Caco-2 (cell line): Measurements from ENCODE around the gene TMSB10. TPM values are rescaled to one million over a fixed set of nuclear protein-coding genes. Genes with fewer than 3 reads are reported as not detected.
"Not testable (repeated sequence)": the region's sequence is repeated elsewhere in the genome, so short reads cannot be mapped to it uniquely, and the experiment has no call there.

ENCODE experiments used
- BruUV-seq: library from RNA; stranded (reverse); fragments of 400-500 nt; replicated peaks from 2 replicates; lab custom pipeline; 2021; lab: Mats Ljungman, UMichigan
- CTCF ChIA-PET: fragments of 300-600 bp; sonication (Branson Sonifier 250); formaldehyde crosslinking; loops from one replicate; lab custom pipeline; 2022; ENCODE audit warnings: antibody characterized with exemption; lab: Charles Lee
- POLR2A ChIA-PET: fragments of 300-600 bp; sonication (Branson Sonifier 250); formaldehyde crosslinking; loops from one replicate; lab custom pipeline; 2022; ENCODE audit warnings: antibody characterized with exemption; lab: Charles Lee
- DNase-seq, 2 experiments: peaks; one replicate each; pipeline versions ENCODE4 v3.0.0 to v3.0.0-alpha.2; 2020 to 2022
- H3K27me3 ChIP-seq: replicated peaks from 2 replicates; pipeline ENCODE4 v1.6.0; 2011; ENCODE audit warnings: low read length; ENCODE audit not compliant: control insufficient read depth, insufficient read depth
- H3K36me3 ChIP-seq: 2 replicates; pipeline ENCODE4 v1.5.1; 2011; ENCODE audit warnings: low read length; ENCODE audit not compliant: control insufficient read depth, insufficient read depth
- H3K4me1 ChIP-seq: fragments of 250-450 bp; sonication (Bioruptor Pico); 2 replicates; pipeline ENCODE4 v1.5.1; 2020; ENCODE audit warnings: mild to moderate bottlenecking
- H3K4me3 ChIP-seq: 2 replicates; pipeline ENCODE4 v1.5.1; 2011; ENCODE audit warnings: low read depth, mild to moderate bottlenecking, control low read depth, low read length
- H3K9me3 ChIP-seq: fragments of 250-450 bp; sonication (Bioruptor Pico); 2 replicates; pipeline ENCODE4 v1.5.1; 2020; ENCODE audit warnings: mild to moderate bottlenecking, moderate library complexity
- H3K27ac Mint-ChIP-seq: one replicate; pipeline ENCODE4 v1.8.0; 2022; ENCODE audit warnings: mixed read lengths; ENCODE audit not compliant: unreplicated experiment
- H3K27me3 Mint-ChIP-seq: one replicate; pipeline ENCODE4 v1.8.0; 2022; ENCODE audit warnings: mixed read lengths; ENCODE audit not compliant: insufficient read depth, unreplicated experiment
- H3K36me3 Mint-ChIP-seq: one replicate; pipeline ENCODE4 v1.8.0; 2022; ENCODE audit warnings: mild to moderate bottlenecking, mixed read lengths; ENCODE audit not compliant: insufficient read depth, unreplicated experiment
- H3K4me1 Mint-ChIP-seq: one replicate; pipeline ENCODE4 v1.8.0; 2022; ENCODE audit warnings: low read depth, mixed read lengths; ENCODE audit not compliant: unreplicated experiment
- H3K4me3 Mint-ChIP-seq: one replicate; pipeline ENCODE4 v1.8.0; 2022; ENCODE audit warnings: mild to moderate bottlenecking, moderate library complexity, mixed read lengths; ENCODE audit not compliant: unreplicated experiment
- H3K9me3 Mint-ChIP-seq: one replicate; pipeline ENCODE4 v1.8.0; 2022; ENCODE audit warnings: mixed read lengths; ENCODE audit not compliant: unreplicated experiment
- CTCF ChIP-seq, 2 experiments: fragments of 200-600 bp in 1 of 2; IDR thresholded peaks; 1 replicate in 1 of 2; 2 replicates in 1 of 2; pipeline versions ENCODE4 v1.5.1 to v1.8.0; 2011 to 2022; ENCODE audit warnings: antibody characterized with exemption in 1 of 2, control low read depth in 1 of 2, inconsistent platforms in 1 of 2, low read depth in 1 of 2, low read length in 1 of 2, mild to moderate bottlenecking in 1 of 2, moderate library complexity in 1 of 2; ENCODE audit not compliant: insufficient read depth in 1 of 2, severe bottlenecking in 1 of 2, unreplicated experiment in 1 of 2
- intact Hi-C: fragments of 100-400 bp; cut with micrococcal nuclease; formaldehyde crosslinking; loops from one replicate; pipeline ENCODE4 v1.10.0; 2022; ENCODE audit not compliant: unreplicated experiment
- total RNA-seq: library from RNA; stranded (reverse); gene quantifications from 2 replicates; pipeline ENCODE4 v1.2.3, GENCODE V29; 2022

TMSB10 gene
- total RNA-seq, 1 experiment from 2014 or later = 1,258 TPM

GRCh38 chr2:84874381-84875212 lies 30.9 kb upstream of the TMSB10 start:
- no peak overlapping the region for H3K4me3 ChIP-seq
- no peak overlapping the region for H3K27ac Mint-ChIP-seq
- intact Hi-C loops = no loop called here
- no peaks in the 10 kb centered on the region for H3K27me3 ChIP-seq
- ChIA-PET POLR2A (no interaction called here), CTCF (no interaction called here)
- no peaks in the 10 kb centered on the region for H3K9me3 Mint-ChIP-seq
- no peaks in the 10 kb centered on the region for H3K36me3 Mint-ChIP-seq
- H3K27me3 Mint-ChIP-seq = peaks cover 10% of the 10 kb centered on the region
- H3K9me3 ChIP-seq = no peaks in the 10 kb centered on the region
- no TSS peak for BruUV-seq
- no peaks in the 10 kb centered on the region for H3K4me1 ChIP-seq
- no peak for TF ChIP-seq CTCF (IDR thresholded peaks at IDR 0.05; ENCODE audit: insufficient read depth in 1 of 2, low read depth in 1 of 2, low read length in 1 of 2, severe bottlenecking in 1 of 2, unreplicated experiment in 1 of 2)
- H3K4me3 Mint-ChIP-seq = no peak overlapping the region
- no peak for DNase-seq
- H3K36me3 ChIP-seq = no peaks in the 10 kb centered on the region
- no peaks in the 10 kb centered on the region for H3K4me1 Mint-ChIP-seq

DNA sequence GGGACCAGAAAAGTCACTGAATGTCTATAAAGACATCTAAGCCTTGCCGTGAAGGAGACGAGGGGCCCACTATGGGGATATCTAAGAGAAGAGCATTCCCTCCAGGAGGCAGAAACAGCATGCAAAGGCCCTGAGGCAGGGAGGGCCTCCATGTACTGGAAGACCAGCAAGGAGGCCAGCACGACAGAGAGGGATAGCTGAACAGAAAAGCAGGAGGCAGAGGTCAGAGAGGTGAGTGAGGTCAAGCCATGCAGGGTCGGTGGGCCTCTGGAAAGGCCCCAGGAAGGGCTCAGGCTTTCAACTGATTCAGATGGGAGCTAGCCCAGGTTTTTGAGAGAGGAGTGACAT lies 30.3 kb upstream of the TMSB10 start:
- POLR2A ChIA-PET = no interaction called here
- H3K4me1 ChIP-seq = 0 out of 2 replicates have a peak, but pooled peaks cover under 1% of the 10 kb centered on the region
- no peak for DNase-seq
- H3K9me3 Mint-ChIP-seq = no peaks in the 10 kb centered on the region
- H3K27ac Mint-ChIP-seq = no peak overlapping the region
- TF ChIP-seq CTCF (IDR thresholded peaks at IDR 0.05; ENCODE audit: insufficient read depth in 1 of 2, low read depth in 1 of 2, low read length in 1 of 2, severe bottlenecking in 1 of 2, unreplicated experiment in 1 of 2) = no peak
- H3K4me1 Mint-ChIP-seq = no peaks in the 10 kb centered on the region
- no peak overlapping the region for H3K4me3 Mint-ChIP-seq
- no peaks in the 10 kb centered on the region for H3K36me3 Mint-ChIP-seq
- no peaks in the 10 kb centered on the region for H3K9me3 ChIP-seq
- no peaks in the 10 kb centered on the region for H3K27me3 ChIP-seq
- no TSS peak for BruUV-seq
- H3K4me3 ChIP-seq = no peak overlapping the region
- peaks cover 11% of the 10 kb centered on the region for H3K27me3 Mint-ChIP-seq
- H3K36me3 ChIP-seq = no peaks in the 10 kb centered on the region
- intact Hi-C loops = no loop called here
- CTCF ChIA-PET = no interaction called here

- H3K27me3 ChIP-seq, H3K27ac Mint-ChIP-seq, H3K4me1 Mint-ChIP-seq, BruUV-seq, POLR2A ChIA-PET, H3K4me3 Mint-ChIP-seq, CTCF ChIA-PET, H3K9me3 Mint-ChIP-seq, H3K4me3 ChIP-seq, DNase-seq, intact Hi-C loops, H3K36me3 ChIP-seq, H3K36me3 Mint-ChIP-seq, H3K9me3 ChIP-seq, H3K4me1 ChIP-seq: not testable (repeated sequence)
- peaks cover 15% of the 10 kb centered on the region for H3K27me3 Mint-ChIP-seq
These were observed 29.8 kb upstream of the TMSB10 start for GRCh38 chr2:84875619-84876018.
